ENCODE data around the gene RAB8B. TPM values are rescaled to one million over a fixed set of nuclear protein-coding genes. Genes with fewer than 3 reads are reported as not detected.
A peak's percentile ranks its signal among the peaks of the same experiment; 100 is the strongest.

RAB8B gene
- total RNA-seq, 2 donors from 2014 or later = 21.9 to 28.8 TPM

- H3K9ac ChIP-seq (ENCODE audit: extremely low read depth, low read length, poor library complexity, severe bottlenecking) = no peak overlapping the region
- DNase-seq = no peak
- 100% methylated on average over 1 of the region's 1 CpG; no CpG with 5 or more reads in 1 of the 2 experiments for WGBS, 2 experiments (ENCODE audit: insufficient coverage in 1 of 2, insufficient read length in 1 of 2)
- TF ChIP-seq CTCF (conservative IDR thresholded peaks at IDR 0.05) = no peak
- H3K4me3 ChIP-seq (ENCODE audit: low read length) = no peak overlapping the region
- no peak overlapping the region for H3K27ac ChIP-seq (ENCODE audit: low read depth, low read length)
- Mint-ChIP-seq H3K4me1 (peaks cover 43% of the 10 kb centered on the region), H3K36me3 (ENCODE audit: low read depth) (peaks cover 2% of the 10 kb centered on the region), H3K27me3 (ENCODE audit: insufficient read depth) (no peaks in the 10 kb centered on the region), H3K4me3 (no peak overlapping the region), H3K27ac (peak overlapping the region; percentile 63), H3K9me3 (no peaks in the 10 kb centered on the region)
- H3K4me1 ChIP-seq (ENCODE audit: control insufficient read depth, insufficient read depth, low read length) = no peaks in the 10 kb centered on the region
- no peaks in the 10 kb centered on the region for H3K9me3 ChIP-seq (ENCODE audit: control insufficient read depth, low read length)
- H3K27me3 ChIP-seq (ENCODE audit: control insufficient read depth, insufficient read depth, low read length, poor library complexity, severe bottlenecking) = no peaks in the 10 kb centered on the region
- no peaks in the 10 kb centered on the region for H3K36me3 ChIP-seq (ENCODE audit: control insufficient read depth, insufficient read depth, low read length)
Measured at GRCh38 chr15:63197626-63198025, 8.2 kb downstream of the RAB8B start.

- no peaks in the 10 kb centered on the region for H3K9me3 ChIP-seq (ENCODE audit: control insufficient read depth, low read length)
- no peak overlapping the region for H3K9ac ChIP-seq (ENCODE audit: extremely low read depth, low read length, poor library complexity, severe bottlenecking)
- no peak for DNase-seq
- no peaks in the 10 kb centered on the region for H3K27me3 ChIP-seq (ENCODE audit: control insufficient read depth, insufficient read depth, low read length, poor library complexity, severe bottlenecking)
- H3K4me3 Mint-ChIP-seq = no peak overlapping the region
- H3K36me3 ChIP-seq (ENCODE audit: control insufficient read depth, insufficient read depth, low read length) = no peaks in the 10 kb centered on the region
- H3K4me3 ChIP-seq (ENCODE audit: low read length) = no peak overlapping the region
- H3K36me3 Mint-ChIP-seq (ENCODE audit: low read depth) = peaks cover 2% of the 10 kb centered on the region
- H3K4me1 Mint-ChIP-seq = peaks cover 43% of the 10 kb centered on the region
- WGBS, 2 experiments (ENCODE audit: insufficient coverage in 1 of 2, insufficient read length in 1 of 2) = 73 to 84% methylated on average over 3 to 6 of the region's 8 CpGs
- no peaks in the 10 kb centered on the region for H3K27me3 Mint-ChIP-seq (ENCODE audit: insufficient read depth)
- H3K9me3 Mint-ChIP-seq = no peaks in the 10 kb centered on the region
- no peak for TF ChIP-seq CTCF (conservative IDR thresholded peaks at IDR 0.05)
- H3K27ac ChIP-seq (ENCODE audit: low read depth, low read length) = no peak overlapping the region
- H3K27ac Mint-ChIP-seq = no peak overlapping the region
- no peaks in the 10 kb centered on the region for H3K4me1 ChIP-seq (ENCODE audit: control insufficient read depth, insufficient read depth, low read length)
Measured at GRCh38 chr15:63198371-63199250, 9.2 kb downstream of the RAB8B start.

- Mint-ChIP-seq H3K36me3 (ENCODE audit: low read depth) (peaks cover 2% of the 10 kb centered on the region), H3K27ac (no peak overlapping the region), H3K4me3 (no peak overlapping the region), H3K4me1 (peaks cover 30% of the 10 kb centered on the region), H3K9me3 (no peaks in the 10 kb centered on the region), H3K27me3 (ENCODE audit: insufficient read depth) (no peaks in the 10 kb centered on the region)
- TF ChIP-seq CTCF (conservative IDR thresholded peaks at IDR 0.05) = no peak
- Histone ChIP-seq H3K4me3 (ENCODE audit: low read length) (no peak overlapping the region), H3K9ac (ENCODE audit: extremely low read depth, low read length, poor library complexity, severe bottlenecking) (no peak overlapping the region), H3K4me1 (ENCODE audit: control insufficient read depth, insufficient read depth, low read length) (no peaks in the 10 kb centered on the region), H3K36me3 (ENCODE audit: control insufficient read depth, insufficient read depth, low read length) (no peaks in the 10 kb centered on the region), H3K27ac (ENCODE audit: low read depth, low read length) (no peak overlapping the region), H3K27me3 (ENCODE audit: control insufficient read depth, insufficient read depth, low read length, poor library complexity, severe bottlenecking) (no peaks in the 10 kb centered on the region), H3K9me3 (ENCODE audit: control insufficient read depth, low read length) (no peaks in the 10 kb centered on the region)
- WGBS, 2 experiments (ENCODE audit: insufficient coverage in 1 of 2, insufficient read length in 1 of 2) = 94 to 96% methylated on average over 3 to 5 of the region's 5 CpGs
- no peak for DNase-seq
Measured at GRCh38 chr15:63200464-63201249, 11.3 kb downstream of the RAB8B start.
